SK-N-MC (cell line): ENCODE data around the gene HPDL.

Experiments
- DNase-seq: peaks from one replicate; pipeline ENCODE4 v3.0.0-alpha.2; 2011; ENCODE audit warnings: low read depth, low spot score
- H3K27ac ChIP-seq: fragments of 200-600 bp; sonication (generic); 2 replicates; pipeline ENCODE4 v1.5.1; 2016; ENCODE audit warnings: mixed run types
- H3K36me3 ChIP-seq: fragments of 200-600 bp; sonication (generic); 2 replicates; pipeline ENCODE4 v1.6.1; 2017; ENCODE audit warnings: antibody characterized with exemption, low read length, mixed read lengths; ENCODE audit not compliant: insufficient read depth
- H3K4me3 ChIP-seq: fragments of 200-600 bp; sonication (generic); 2 replicates; pipeline ENCODE4 v1.5.1; 2016
- H3K9ac ChIP-seq: fragments of 200-600 bp; sonication (generic); 2 replicates; pipeline ENCODE4 v1.8.0; 2017; ENCODE audit warnings: mixed run types, mixed read lengths; ENCODE audit not compliant: insufficient read length
- H3K9me3 ChIP-seq: fragments of 200-600 bp; sonication (generic); 2 replicates; pipeline ENCODE4 v1.6.1; 2017; ENCODE audit warnings: low read depth, mild to moderate bottlenecking, antibody characterized with exemption, low read length, moderate library complexity, mixed read lengths
- EZH2 ChIP-seq: fragments of 200-600 bp; sonication (generic); IDR thresholded peaks from one replicate; pipeline ENCODE4 v1.6.1; 2017; ENCODE audit warnings: antibody characterized with exemption
- FOXP2 ChIP-seq: optimal IDR thresholded peaks from 2 replicates; pipeline ENCODE3; 2011; ENCODE audit warnings: mild to moderate bottlenecking, moderate library complexity; ENCODE audit not compliant: insufficient read depth; ENCODE audit errors: extremely low read length, control extremely low read depth
- POLR2AphosphoS5 ChIP-seq: IDR thresholded peaks from 2 replicates; pipeline ENCODE4 v1.6.1; 2012; ENCODE audit warnings: mild to moderate bottlenecking, low read depth, low read length, borderline replicate concordance

HPDL gene

DNA sequence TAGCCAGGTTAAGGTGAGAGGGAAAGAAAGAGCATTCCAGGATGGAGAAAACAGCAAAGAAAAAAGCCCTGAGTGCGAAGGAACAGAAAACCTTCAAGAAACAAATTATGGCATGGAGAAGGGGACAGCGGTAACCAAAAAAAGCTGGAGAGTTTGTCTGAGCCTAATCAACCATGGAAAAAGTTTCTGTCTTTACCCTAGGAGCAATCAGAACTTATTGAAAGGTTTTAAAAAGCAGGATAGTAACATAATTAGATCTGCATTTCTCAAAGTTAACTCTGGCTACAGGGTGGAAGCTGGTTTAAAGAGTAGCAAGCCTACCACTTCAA is 26.1 kb upstream of the HPDL start:
- Histone ChIP-seq H3K36me3 (no peaks in the 10 kb centered on the region), H3K9ac (no peak overlapping the region), H3K27ac (no peak overlapping the region), H3K9me3 (no peaks in the 10 kb centered on the region), H3K4me3 (no peak overlapping the region)
- no peak for TF ChIP-seq FOXP2
- TF ChIP-seq EZH2: no peak
- DNase-seq: no peak

- Histone ChIP-seq H3K4me3 (peak overlapping the region; percentile 86), H3K9ac (peak overlapping the region; percentile 88), H3K27ac (no peak overlapping the region), H3K9me3 (no peaks in the 10 kb centered on the region), H3K36me3 (no peaks in the 10 kb centered on the region)
- TF ChIP-seq EZH2: no peak
- no peak for TF ChIP-seq FOXP2
- TF ChIP-seq POLR2AphosphoS5: no peak
- no peak for DNase-seq
These were observed 24.1 kb upstream of the HPDL start for GRCh38 chr1:45302505-45303150.

DNA sequence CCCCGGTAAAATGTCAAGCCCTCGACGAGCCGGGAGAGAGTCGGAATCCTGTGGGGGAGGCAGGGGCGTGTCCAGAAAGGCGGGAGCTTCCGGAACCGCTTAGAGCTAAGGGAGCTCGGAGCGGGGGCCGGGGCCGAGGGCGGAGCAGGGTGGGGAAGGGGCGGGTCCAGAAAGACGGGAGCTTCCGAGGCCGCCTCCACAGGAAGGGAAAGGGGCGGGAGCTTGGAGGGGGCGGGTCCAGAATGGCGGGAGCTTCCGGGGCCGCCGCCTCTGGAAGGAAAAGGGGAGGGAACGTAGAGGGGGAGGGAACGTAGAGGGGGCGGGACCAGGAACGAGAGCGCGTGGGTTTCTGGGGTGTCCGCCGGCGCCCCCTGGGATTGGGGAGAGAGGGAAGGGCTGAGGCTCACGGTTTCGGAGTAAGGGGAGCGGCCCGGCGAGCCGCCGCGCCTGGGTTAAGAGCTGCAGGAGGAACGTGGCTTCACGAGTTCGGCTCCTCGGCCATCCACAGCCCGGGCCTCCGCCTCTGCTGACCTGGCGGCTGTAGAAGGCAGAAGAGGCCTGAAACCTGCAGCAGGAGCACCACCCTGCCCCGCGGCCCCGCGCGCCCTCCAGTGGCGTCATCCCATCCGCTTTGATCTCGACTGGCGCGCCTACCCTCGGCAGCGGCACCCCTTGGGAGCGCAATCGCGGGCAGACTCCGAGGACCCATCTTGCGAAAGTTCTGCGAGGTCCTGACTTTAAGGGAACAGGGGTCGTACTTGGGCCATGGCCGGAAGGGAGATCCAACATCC is 23.0 kb upstream of the HPDL start:
- Histone ChIP-seq H3K9ac (peak overlapping the region; percentile 88), H3K36me3 (no peaks in the 10 kb centered on the region), H3K4me3 (peak overlapping the region; percentile 86), H3K27ac (peak overlapping the region; percentile 62), H3K9me3 (no peaks in the 10 kb centered on the region)
- TF ChIP-seq POLR2AphosphoS5: peak; percentile 82
- TF ChIP-seq EZH2: no peak
- peak; percentile 74 for DNase-seq

- Histone ChIP-seq H3K9ac (peak overlapping the region; percentile 86), H3K36me3 (no peaks in the 10 kb centered on the region), H3K27ac (peak overlapping the region; percentile 62; the same call in 1 of the 2 replicates), H3K9me3 (no peaks in the 10 kb centered on the region), H3K4me3 (peak overlapping the region; percentile 86)
- no peak for DNase-seq
- no peak for TF ChIP-seq FOXP2
- TF ChIP-seq EZH2: no peak
- TF ChIP-seq POLR2AphosphoS5: no peak
These were observed 22.2 kb upstream of the HPDL start for GRCh38 chr1:45304311-45305081.

- Histone ChIP-seq H3K9ac (no peak overlapping the region), H3K36me3 (no peaks in the 10 kb centered on the region), H3K4me3 (no peak overlapping the region), H3K27ac (no peak overlapping the region), H3K9me3 (no peaks in the 10 kb centered on the region)
- DNase-seq: no peak
- no peak for TF ChIP-seq POLR2AphosphoS5
- no peak for TF ChIP-seq FOXP2
- no peak for TF ChIP-seq EZH2
These were observed 21.5 kb upstream of the HPDL start for GRCh38 chr1:45305231-45305630.

- Histone ChIP-seq H3K36me3 (no peaks in the 10 kb centered on the region), H3K4me3 (no peak overlapping the region), H3K27ac (no peak overlapping the region), H3K9ac (no peak overlapping the region), H3K9me3 (no peaks in the 10 kb centered on the region)
- TF ChIP-seq EZH2 (no peak), FOXP2 (no peak), POLR2AphosphoS5 (no peak)
- DNase-seq: no peak
These were observed 20.4 kb upstream of the HPDL start for GRCh38 chr1:45306319-45306718.

GRCh38 chr1:45306905-45307304 is 19.8 kb upstream of the HPDL start:
- H3K27ac ChIP-seq: no peak overlapping the region
- H3K36me3 ChIP-seq: no peaks in the 10 kb centered on the region
- DNase-seq: no peak
- H3K4me3 ChIP-seq: no peak overlapping the region
- H3K9me3 ChIP-seq: no peaks in the 10 kb centered on the region
- TF ChIP-seq FOXP2 (no peak), POLR2AphosphoS5 (no peak), EZH2 (no peak)
- H3K9ac ChIP-seq: peak overlapping the region; percentile 23

- no peak for TF ChIP-seq POLR2AphosphoS5
- no peak for TF ChIP-seq EZH2
- TF ChIP-seq FOXP2: no peak
- H3K9ac ChIP-seq: no peak overlapping the region
- H3K36me3 ChIP-seq: no peaks in the 10 kb centered on the region
- no peak overlapping the region for H3K27ac ChIP-seq
- no peak overlapping the region for H3K4me3 ChIP-seq
- DNase-seq: no peak
- no peaks in the 10 kb centered on the region for H3K9me3 ChIP-seq
These were observed 12.4 kb upstream of the HPDL start for GRCh38 chr1:45314266-45314665.
